GM12878 (cell line): ENCODE measurements around the gene ZNF620. TPM values are rescaled to one million over a fixed set of nuclear protein-coding genes. Genes with fewer than 3 reads are reported as not detected.

Experiments
- ATAC-seq: fragments of 200-7000 bp; cut with Tn5 transposase; 3 replicates; pipeline ENCODE4 v1.9.1; 2020; ENCODE audit warnings: mild to moderate bottlenecking, moderate library complexity
- BruUV-seq: library from RNA; stranded (reverse); fragments of 400-500 nt; replicated peaks from 2 replicates; lab custom pipeline; 2021; lab: Mats Ljungman, UMichigan
- CTCF ChIA-PET: fragments of 300-600 bp; sonication (Branson Sonifier 250); formaldehyde crosslinking; extraction: SDS; loops from one replicate; lab custom pipeline; 2021; ENCODE audit warnings: inconsistent platforms; lab: Yijun Ruan, JAX
- POLR2A ChIA-PET: fragments of 350-600 bp; formaldehyde crosslinking; extraction: SDS; loops from one replicate; lab custom pipeline; 2021; ENCODE audit warnings: inconsistent platforms; lab: Charles Lee
- RAD21 ChIA-PET: fragments of 300-600 bp; sonication (Branson Sonifier 250); formaldehyde crosslinking; loops from one replicate; lab custom pipeline; 2023; ENCODE audit warnings: antibody characterized with exemption; ENCODE audit not compliant: unreplicated experiment; lab: Charles Lee
- SMC1A ChIA-PET: fragments of 300-600 bp; sonication (Branson Sonifier 250); formaldehyde crosslinking; loops from one replicate; lab custom pipeline; 2023; ENCODE audit not compliant: unreplicated experiment, uncharacterized antibody; lab: Charles Lee
- DNase-seq: peaks from one replicate; pipeline ENCODE4 v3.0.0-alpha.2; 2011; ENCODE audit warnings: low read depth, low spot score
- FAIRE-seq: peaks from 3 replicates; lab custom pipeline; 2011; peaks lifted over from hg19 to GRCh38; lab: Jason Lieb, UNC
- H2AFZ ChIP-seq: 2 replicates; pipeline ENCODE4 v1.6.0; 2011; ENCODE audit warnings: low read depth, low read length, control low read depth; ENCODE audit not compliant: control insufficient read depth
- H3K27ac ChIP-seq: 2 replicates; pipeline ENCODE4 v1.5.1; 2011; ENCODE audit warnings: control low read depth; ENCODE audit not compliant: control insufficient read depth, insufficient read depth
- H3K27me3 ChIP-seq, 2 experiments: replicated peaks in 1 of 2; 2 replicates each; pipeline versions ENCODE4 v1.6.0 to v1.6.1; 2011; ENCODE audit warnings: low read length in 1 of 2; ENCODE audit not compliant: control insufficient read depth in 2 of 2, insufficient read depth in 2 of 2
- H3K36me3 ChIP-seq, 2 experiments: 2 replicates each; pipeline ENCODE4 v1.5.1; 2011; ENCODE audit warnings: low read length in 1 of 2; ENCODE audit not compliant: control insufficient read depth in 2 of 2, insufficient read depth in 2 of 2
- H3K4me1 ChIP-seq: 2 replicates; pipeline ENCODE4 v1.6.1; 2011; ENCODE audit warnings: mild to moderate bottlenecking, low read length, moderate library complexity, mixed read lengths; ENCODE audit not compliant: control insufficient read depth, insufficient read depth
- H3K4me2 ChIP-seq: 2 replicates; pipeline ENCODE4 v1.6.0; 2011; ENCODE audit warnings: control low read depth; ENCODE audit not compliant: control insufficient read depth, insufficient read depth
- H3K4me3 ChIP-seq: fragments of 200-600 bp; sonication (generic); 2 replicates; pipeline ENCODE4 v1.5.1; 2016
- H3K79me2 ChIP-seq: 2 replicates; pipeline ENCODE4 v1.6.0; 2011; ENCODE audit warnings: low read length; ENCODE audit not compliant: control insufficient read depth, insufficient read depth
- H3K9ac ChIP-seq: 2 replicates; pipeline ENCODE4 v1.8.0; 2011; ENCODE audit warnings: low read length, control low read depth, mixed read lengths; ENCODE audit not compliant: control insufficient read depth, insufficient read depth
- H3K9me3 ChIP-seq: replicated peaks from 3 replicates; pipeline ENCODE4 v1.5.1; 2011; ENCODE audit warnings: mild to moderate bottlenecking, low read length; ENCODE audit not compliant: control insufficient read depth, insufficient read depth
- H4K20me1 ChIP-seq: 2 replicates; pipeline ENCODE4 v1.6.0; 2011; ENCODE audit not compliant: control insufficient read depth, insufficient read depth
- EED ChIP-seq: sonication (generic); IDR thresholded peaks from 2 replicates; pipeline ENCODE4 v1.6.1; 2016; ENCODE audit warnings: antibody characterized with exemption, low read depth
- NBN ChIP-seq: fragments of 450-650 bp; IDR thresholded peaks from 2 replicates; pipeline ENCODE4 v1.6.1; 2016
- NR2F1 ChIP-seq: fragments of 450-650 bp; conservative IDR thresholded peaks from 2 replicates; pipeline ENCODE4 v1.6.1; 2017; ENCODE audit warnings: mild to moderate bottlenecking
- RB1 ChIP-seq: fragments of 450-650 bp; formaldehyde crosslinking; IDR thresholded peaks from 2 replicates; pipeline ENCODE4 v1.6.1; 2017; ENCODE audit warnings: mild to moderate bottlenecking, borderline replicate concordance
- RUNX3 ChIP-seq: IDR thresholded peaks from 2 replicates; pipeline ENCODE4 v1.6.1; 2012; ENCODE audit warnings: low read length, inconsistent platforms
- TCF12 ChIP-seq: IDR thresholded peaks from 2 replicates; pipeline ENCODE4 v1.6.1; 2011; ENCODE audit warnings: low read depth, mild to moderate bottlenecking, low read length
- ZNF274 ChIP-seq: IDR thresholded peaks from one replicate; pipeline ENCODE4 v1.8.0; 2011; ENCODE audit not compliant: insufficient read length, insufficient read depth
- WGBS: methylation state at CpG from one replicate; pipeline ENCODE4 v1.1.6; 2016; ENCODE audit warnings: low lambda C conversion rate; ENCODE audit not compliant: insufficient replicate concordance, insufficient coverage; ENCODE audit errors: missing lambda C conversion rate; 5-methylcytosine and 5-hydroxymethylcytosine counted together
- in situ Hi-C: fragments of 300-500 bp; cut with MboI; formaldehyde crosslinking; loops from 9 replicates; pipeline ENCODE4 v1.14.3; 2018; ENCODE audit warnings: mixed read lengths
- intact Hi-C: fragments of 100-400 bp; cut with micrococcal nuclease; formaldehyde crosslinking; loops from one replicate; pipeline ENCODE4 v1.14.2; 2022; ENCODE audit not compliant: unreplicated experiment
- polyA plus RNA-seq, 11 experiments: library from polyadenylated mRNA; depleted of rRNA in 4 of 11; unstranded in 6 of 11; stranded (reverse) in 5 of 11; fragments of >200 nt; fragmentation: Nextera tagmentation in 4 of 11; fragmentation: Illumina TruSeq in 1 of 11; extraction: Ambion mirVana in 4 of 11; extraction: Trizol in 1 of 11; gene quantifications; 1 replicate in 1 of 11; 2 replicates in 10 of 11; pipeline versions ENCODE4 v1.2.1 to v1.2.3, GENCODE V29; 2011 to 2016; ENCODE audit warnings: inconsistent platforms in 2 of 11, missing spikeins in 2 of 11, low read depth in 1 of 11
- total RNA-seq, 4 experiments: library from RNA; depleted of rRNA in 3 of 4; stranded (reverse); fragments of >200 nt in 3 of 4; fragmentation: Illumina TruSeq in 1 of 4; extraction: Trizol in 1 of 4; gene quantifications; 2 replicates each; pipeline versions ENCODE4 v1.2.1 to v1.2.3, GENCODE V29; 2013 to 2021
- TF ChIP-seq, protein P1 (sequence below), 3 experiments: IDR thresholded peaks in 2 of 3; conservative IDR thresholded peaks in 1 of 3; 2 replicates each; pipeline ENCODE4 v1.5.1; 2011; ENCODE audit warnings: low read depth in 3 of 3, low read length in 3 of 3, mild to moderate bottlenecking in 3 of 3, control low read depth in 2 of 3, moderate library complexity in 2 of 3, inconsistent platforms in 1 of 3, mixed read lengths in 1 of 3; ENCODE audit not compliant: control insufficient read depth in 2 of 3, insufficient read depth in 1 of 3; ENCODE audit errors: extremely low read depth in 1 of 3
- TF ChIP-seq, protein P2 (sequence below): fragments of 450-650 bp; IDR thresholded peaks from 2 replicates; pipeline ENCODE4 v1.6.1; 2017; ENCODE audit warnings: mild to moderate bottlenecking, moderate library complexity

Gene ZNF620
- total and polyA plus RNA-seq, 10 of the 15 experiments (the other 5 are each of a cell fraction or from before 2014, with no cell fraction given): 1.3 to 4.3 (median 2.2) TPM

DNA sequence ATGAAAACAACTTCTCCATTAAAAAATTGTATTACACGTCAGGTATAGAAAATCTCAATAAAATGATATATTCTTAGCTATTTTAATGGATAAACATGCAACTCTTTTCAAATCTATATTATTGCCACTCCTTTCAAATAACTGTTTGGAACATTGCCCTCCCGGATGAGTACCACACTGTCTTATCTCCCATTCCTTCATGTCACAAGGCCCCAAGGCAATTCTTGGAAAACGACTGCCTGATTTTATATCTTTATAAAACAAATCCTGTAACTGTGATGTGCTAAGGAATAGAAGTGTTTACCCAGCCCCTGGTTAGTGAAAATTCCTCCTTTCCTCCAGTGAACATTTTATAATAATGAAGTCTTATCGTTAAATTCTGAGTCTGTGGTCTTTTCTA, 35.1 kb upstream of the ZNF620 start:
- POLR2A ChIA-PET: interaction anchor here (1.3 kb wide), 1 partner anchor 11 kb away, joined by 3 read pairs; no protein-coding TSS in a partner anchor
- H2AFZ ChIP-seq: no peak overlapping the region
- 75% methylated on average over 4 of the region's 4 CpGs for WGBS
- no peak overlapping the region for H3K4me3 ChIP-seq
- no peaks in the 10 kb centered on the region for H3K9me3 ChIP-seq
- TF ChIP-seq, protein P1, sequence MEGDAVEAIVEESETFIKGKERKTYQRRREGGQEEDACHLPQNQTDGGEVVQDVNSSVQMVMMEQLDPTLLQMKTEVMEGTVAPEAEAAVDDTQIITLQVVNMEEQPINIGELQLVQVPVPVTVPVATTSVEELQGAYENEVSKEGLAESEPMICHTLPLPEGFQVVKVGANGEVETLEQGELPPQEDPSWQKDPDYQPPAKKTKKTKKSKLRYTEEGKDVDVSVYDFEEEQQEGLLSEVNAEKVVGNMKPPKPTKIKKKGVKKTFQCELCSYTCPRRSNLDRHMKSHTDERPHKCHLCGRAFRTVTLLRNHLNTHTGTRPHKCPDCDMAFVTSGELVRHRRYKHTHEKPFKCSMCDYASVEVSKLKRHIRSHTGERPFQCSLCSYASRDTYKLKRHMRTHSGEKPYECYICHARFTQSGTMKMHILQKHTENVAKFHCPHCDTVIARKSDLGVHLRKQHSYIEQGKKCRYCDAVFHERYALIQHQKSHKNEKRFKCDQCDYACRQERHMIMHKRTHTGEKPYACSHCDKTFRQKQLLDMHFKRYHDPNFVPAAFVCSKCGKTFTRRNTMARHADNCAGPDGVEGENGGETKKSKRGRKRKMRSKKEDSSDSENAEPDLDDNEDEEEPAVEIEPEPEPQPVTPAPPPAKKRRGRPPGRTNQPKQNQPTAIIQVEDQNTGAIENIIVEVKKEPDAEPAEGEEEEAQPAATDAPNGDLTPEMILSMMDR (IDR thresholded peaks at IDR 0.05 in 2 of 3, conservative IDR thresholded peaks at IDR 0.05 in 1 of 3; ENCODE audit: control insufficient read depth in 2 of 3, extremely low read depth in 1 of 3, insufficient read depth in 1 of 3, low read depth in 3 of 3, low read length in 3 of 3): no peak
- TF ChIP-seq EED (no peak), TCF12 (no peak), RUNX3 (no peak), RB1 (no peak), NBN (no peak), NR2F1 (no peak), ZNF274 (no peak)
- TF ChIP-seq, protein P2, sequence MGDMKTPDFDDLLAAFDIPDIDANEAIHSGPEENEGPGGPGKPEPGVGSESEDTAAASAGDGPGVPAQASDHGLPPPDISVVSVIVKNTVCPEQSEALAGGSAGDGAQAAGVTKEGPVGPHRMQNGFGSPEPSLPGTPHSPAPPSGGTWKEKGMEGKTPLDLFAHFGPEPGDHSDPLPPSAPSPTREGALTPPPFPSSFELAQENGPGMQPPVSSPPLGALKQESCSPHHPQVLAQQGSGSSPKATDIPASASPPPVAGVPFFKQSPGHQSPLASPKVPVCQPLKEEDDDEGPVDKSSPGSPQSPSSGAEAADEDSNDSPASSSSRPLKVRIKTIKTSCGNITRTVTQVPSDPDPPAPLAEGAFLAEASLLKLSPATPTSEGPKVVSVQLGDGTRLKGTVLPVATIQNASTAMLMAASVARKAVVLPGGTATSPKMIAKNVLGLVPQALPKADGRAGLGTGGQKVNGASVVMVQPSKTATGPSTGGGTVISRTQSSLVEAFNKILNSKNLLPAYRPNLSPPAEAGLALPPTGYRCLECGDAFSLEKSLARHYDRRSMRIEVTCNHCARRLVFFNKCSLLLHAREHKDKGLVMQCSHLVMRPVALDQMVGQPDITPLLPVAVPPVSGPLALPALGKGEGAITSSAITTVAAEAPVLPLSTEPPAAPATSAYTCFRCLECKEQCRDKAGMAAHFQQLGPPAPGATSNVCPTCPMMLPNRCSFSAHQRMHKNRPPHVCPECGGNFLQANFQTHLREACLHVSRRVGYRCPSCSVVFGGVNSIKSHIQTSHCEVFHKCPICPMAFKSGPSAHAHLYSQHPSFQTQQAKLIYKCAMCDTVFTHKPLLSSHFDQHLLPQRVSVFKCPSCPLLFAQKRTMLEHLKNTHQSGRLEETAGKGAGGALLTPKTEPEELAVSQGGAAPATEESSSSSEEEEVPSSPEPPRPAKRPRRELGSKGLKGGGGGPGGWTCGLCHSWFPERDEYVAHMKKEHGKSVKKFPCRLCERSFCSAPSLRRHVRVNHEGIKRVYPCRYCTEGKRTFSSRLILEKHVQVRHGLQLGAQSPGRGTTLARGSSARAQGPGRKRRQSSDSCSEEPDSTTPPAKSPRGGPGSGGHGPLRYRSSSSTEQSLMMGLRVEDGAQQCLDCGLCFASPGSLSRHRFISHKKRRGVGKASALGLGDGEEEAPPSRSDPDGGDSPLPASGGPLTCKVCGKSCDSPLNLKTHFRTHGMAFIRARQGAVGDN: no peak
- no peaks in the 10 kb centered on the region for H4K20me1 ChIP-seq
- no peak for DNase-seq
- H3K4me1 ChIP-seq: no peaks in the 10 kb centered on the region
- no peak overlapping the region for H3K9ac ChIP-seq
- in situ Hi-C loops (no loop called here), intact Hi-C loops (no loop called here)
- ATAC-seq: no peak
- SMC1A ChIA-PET: no interaction called here
- BruUV-seq: no TSS peak
- H3K27me3 ChIP-seq: no peaks in the 10 kb centered on the region
- no peaks in the 10 kb centered on the region for H3K79me2 ChIP-seq
- H3K4me2 ChIP-seq: no peak overlapping the region
- RAD21 ChIA-PET: no interaction called here
- no peak for FAIRE-seq
- CTCF ChIA-PET: interaction anchor here (0.6 kb wide), 1 partner anchor 1481 kb away, joined by 3 read pairs; no protein-coding TSS in a partner anchor
- no peaks in the 10 kb centered on the region for H3K36me3 ChIP-seq
- H3K27ac ChIP-seq: no peak overlapping the region
